ENCODE data around the gene CLDND1. TPM values are rescaled to one million over a fixed set of nuclear protein-coding genes. Genes with fewer than 3 reads are reported as not detected.

Gene CLDND1
- total RNA-seq, 1 experiment from 2014 or later = 80.6 TPM

DNA sequence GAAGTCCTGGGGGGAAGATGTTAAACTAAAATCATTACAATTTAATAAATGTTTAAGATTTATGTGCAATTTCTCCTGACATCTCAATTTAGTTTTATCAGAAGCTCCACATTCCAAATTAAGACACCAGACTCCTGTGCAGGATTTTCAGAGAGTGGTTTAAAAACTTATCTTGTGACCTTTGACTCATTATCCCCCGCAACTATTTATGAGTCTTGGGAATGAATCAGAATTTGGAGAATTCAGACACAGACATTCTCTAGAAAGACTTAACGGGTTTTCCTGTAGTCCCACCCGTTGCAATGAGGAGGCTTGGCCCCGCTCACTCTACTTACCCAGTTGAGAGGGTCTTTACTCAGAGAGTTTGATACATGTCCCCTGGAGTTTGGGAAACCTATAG lies 18.2 kb downstream of the CLDND1 start (continued):
- TF ChIP-seq PRDM15 (CRISPR knock-in tag; IDR thresholded peaks at IDR 0.05) = no peak

DNA sequence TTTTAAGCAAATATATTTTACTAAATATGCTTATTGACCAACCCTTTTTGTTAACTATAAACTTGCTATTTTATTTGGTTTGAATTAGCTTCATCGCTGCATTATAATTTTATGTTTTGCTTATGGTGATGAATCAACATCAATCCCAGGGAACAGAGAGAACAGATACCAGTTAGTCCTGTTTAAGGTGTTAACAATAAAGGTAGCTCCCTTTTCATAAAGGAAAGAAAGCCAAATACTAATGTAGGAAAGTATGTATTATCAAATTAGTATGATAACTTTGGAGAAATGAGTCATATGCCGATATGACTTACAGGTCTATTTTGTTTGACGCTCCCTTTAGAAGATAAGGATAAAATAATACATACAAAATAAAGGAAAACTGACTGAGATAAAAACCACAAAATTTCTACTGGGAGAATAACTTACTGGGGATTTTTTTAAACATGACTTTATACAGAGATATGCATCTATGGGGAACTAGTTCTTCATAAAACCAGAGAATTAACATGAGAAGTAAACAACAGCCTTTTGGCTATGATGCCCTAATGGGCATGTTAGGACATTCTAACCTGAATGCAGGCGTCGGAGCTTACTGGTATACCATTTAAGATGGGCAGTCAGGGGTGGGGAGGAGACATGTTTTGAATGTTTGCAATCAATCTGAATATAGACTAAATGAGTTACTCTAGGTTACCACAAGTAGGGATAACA lies 20.7 kb downstream of the CLDND1 start:
- DNase-seq (ENCODE audit: low spot score) (no peak), ATAC-seq (no peak)
- no peak overlapping the region for H3K4me3 Mint-ChIP-seq
- H3K36me3 Mint-ChIP-seq = 0 out of 2 replicates have a peak, but pooled peaks cover 5% of the 10 kb centered on the region
- H3K27me3 Mint-ChIP-seq (ENCODE audit: low read depth) = no peaks in the 10 kb centered on the region
- H3K27ac Mint-ChIP-seq = no peak overlapping the region
- CTCF ChIA-PET = no interaction called here
- no peaks in the 10 kb centered on the region for H3K4me1 Mint-ChIP-seq
- TF ChIP-seq ATF6 (CRISPR knock-in tag; IDR thresholded peaks at IDR 0.05) (no peak), KAT7 (CRISPR knock-in tag; IDR thresholded peaks at IDR 0.05; ENCODE audit: borderline replicate concordance) (no peak), ELF4 (CRISPR knock-in tag; IDR thresholded peaks at IDR 0.05; ENCODE audit: low read depth) (no peak), HMGA2 (CRISPR knock-in tag; IDR thresholded peaks at IDR 0.05) (no peak), ZBTB21 (CRISPR knock-in tag; IDR thresholded peaks at IDR 0.05; ENCODE audit: borderline replicate concordance) (no peak), ZNF281 (CRISPR knock-in tag; IDR thresholded peaks at IDR 0.05) (no peak), SP1 (CRISPR knock-in tag; conservative IDR thresholded peaks at IDR 0.05) (no peak), ZNF416 (CRISPR knock-in tag; IDR thresholded peaks at IDR 0.05) (no peak), SMAD4 (CRISPR knock-in tag; IDR thresholded peaks at IDR 0.05) (no peak), CREB1 (CRISPR knock-in tag; IDR thresholded peaks at IDR 0.05) (no peak), ZBTB43 (CRISPR knock-in tag; IDR thresholded peaks at IDR 0.05) (no peak), ZNF232 (CRISPR knock-in tag; IDR thresholded peaks at IDR 0.05) (no peak), JAZF1 (CRISPR knock-in tag; IDR thresholded peaks at IDR 0.05) (no peak), ZNF138 (CRISPR knock-in tag; conservative IDR thresholded peaks at IDR 0.05) (no peak), USF2 (CRISPR knock-in tag; IDR thresholded peaks at IDR 0.05) (no peak), ATF1 (CRISPR knock-in tag; IDR thresholded peaks at IDR 0.05) (no peak), MAX (CRISPR knock-in tag; IDR thresholded peaks at IDR 0.05) (no peak), NR1H2 (CRISPR knock-in tag; IDR thresholded peaks at IDR 0.05) (no peak)
- H3K9me3 Mint-ChIP-seq = peaks cover 8% of the 10 kb centered on the region; the same call in 1 of the 2 replicates
- POLR2A ChIA-PET = no interaction called here
